HG02588 (cell line): ENCODE data around the gene BPIFB3.

Experiments
- ATAC-seq: cut with Tn5 transposase; IDR thresholded peaks from one replicate; pipeline ENCODE4 v1.9.1; 2021; ENCODE audit warnings: mild to moderate bottlenecking, moderate library complexity; ENCODE audit not compliant: unreplicated experiment

BPIFB3 gene

GRCh38 chr20:33053291-33054106 lies at the start of gene BPIFB3:
TSS of gene BPIFB3 (plus strand) at chr20:33053903. CDS start at chr20:33055436, 1,533 bp downstream.
- ATAC-seq = no peak

- no peak for ATAC-seq
These were observed 49.5 kb upstream of the BPIFB3 start, which contains the start of gene SUN5 for GRCh38 chr20:33004141-33004751. TSS of gene SUN5 (minus strand) at chr20:33004433. CDS start at chr20:33004340, 93 bp downstream.

GRCh38 chr20:33005132-33005566 lies 48.6 kb upstream of the BPIFB3 start:
- no peak for ATAC-seq

- no peak for ATAC-seq
These were observed 47.6 kb upstream of the BPIFB3 start for GRCh38 chr20:33005908-33006775.

GRCh38 chr20:33006776-33007375 lies 46.8 kb upstream of the BPIFB3 start:
- no peak for ATAC-seq

- ATAC-seq = no peak
These were observed 46.0 kb upstream of the BPIFB3 start, which contains the start of gene BPIFB2 for GRCh38 chr20:33007376-33008335. TSS of gene BPIFB2 (plus strand) at chr20:33007704. CDS start at chr20:33008575, 871 bp downstream.

GRCh38 chr20:33008336-33009213 lies 45.1 kb upstream of the BPIFB3 start:
- no peak for ATAC-seq

GRCh38 chr20:33009214-33010132 lies 44.2 kb upstream of the BPIFB3 start:
- ATAC-seq = no peak

GRCh38 chr20:33010133-33010504 lies 43.6 kb upstream of the BPIFB3 start:
- no peak for ATAC-seq

GRCh38 chr20:33010674-33011449 lies 42.8 kb upstream of the BPIFB3 start:
- ATAC-seq = no peak

GRCh38 chr20:33012327-33013189 lies 41.1 kb upstream of the BPIFB3 start:
- ATAC-seq = no peak

GRCh38 chr20:33013701-33014326 lies 39.9 kb upstream of the BPIFB3 start:
- no peak for ATAC-seq

GRCh38 chr20:33014336-33015113 lies 39.2 kb upstream of the BPIFB3 start:
- no peak for ATAC-seq

- ATAC-seq = no peak
These were observed 38.6 kb upstream of the BPIFB3 start for GRCh38 chr20:33015114-33015484.
